T-helper 17 cell (primary cell): ENCODE data around the gene G0S2. TPM values are rescaled to one million over a fixed set of nuclear protein-coding genes. Genes with fewer than 3 reads are reported as not detected.
A peak's percentile ranks its signal among the peaks of the same experiment; 100 is the strongest.
"Not testable (repeated sequence)": the region's sequence is repeated elsewhere in the genome, so short reads cannot be mapped to it uniquely, and the experiment has no call there.

Experiments used
- ATAC-seq: fragments of 150-1000 bp; cut with Tn5 transposase; 2 replicates; pipeline ENCODE4 v1.10.0; 2021; ENCODE audit warnings: mild to moderate bottlenecking, moderate library complexity
- DNase-seq, 3 donors: peaks; one replicate each; pipeline versions ENCODE4 v3.0.0 to v3.0.0-alpha.2; 2020 to 2021
- H3K9me3 ChIP-seq: one replicate; pipeline ENCODE4 v1.7.0; 2013; ENCODE audit warnings: low read length, mild to moderate bottlenecking; ENCODE audit not compliant: control insufficient read depth, poor library complexity, severe bottlenecking
- H3K27ac Mint-ChIP-seq: one replicate; pipeline ENCODE4 v1.8.0; 2022; ENCODE audit warnings: mild to moderate bottlenecking, moderate library complexity, mixed read lengths
- H3K27me3 Mint-ChIP-seq: one replicate; pipeline ENCODE4 v1.8.0; 2022; ENCODE audit warnings: mixed read lengths
- H3K36me3 Mint-ChIP-seq: one replicate; pipeline ENCODE4 v1.8.0; 2022; ENCODE audit warnings: low read depth, mixed read lengths
- H3K4me1 Mint-ChIP-seq: one replicate; pipeline ENCODE4 v1.8.0; 2022; ENCODE audit warnings: mild to moderate bottlenecking, mixed read lengths
- H3K4me3 Mint-ChIP-seq: one replicate; pipeline ENCODE4 v1.8.0; 2022; ENCODE audit warnings: mild to moderate bottlenecking, moderate library complexity, mixed read lengths
- total RNA-seq, 4 donors: library from RNA in 2 of 4; stranded (reverse) in 2 of 4; gene quantifications; one replicate each; pipeline ENCODE4 v1.2.3 and lab custom pipeline; 2022 to 2026

G0S2 gene
- total RNA-seq, 2 donors from 2014 or later, result 6.6 to 13.5 TPM

DNA sequence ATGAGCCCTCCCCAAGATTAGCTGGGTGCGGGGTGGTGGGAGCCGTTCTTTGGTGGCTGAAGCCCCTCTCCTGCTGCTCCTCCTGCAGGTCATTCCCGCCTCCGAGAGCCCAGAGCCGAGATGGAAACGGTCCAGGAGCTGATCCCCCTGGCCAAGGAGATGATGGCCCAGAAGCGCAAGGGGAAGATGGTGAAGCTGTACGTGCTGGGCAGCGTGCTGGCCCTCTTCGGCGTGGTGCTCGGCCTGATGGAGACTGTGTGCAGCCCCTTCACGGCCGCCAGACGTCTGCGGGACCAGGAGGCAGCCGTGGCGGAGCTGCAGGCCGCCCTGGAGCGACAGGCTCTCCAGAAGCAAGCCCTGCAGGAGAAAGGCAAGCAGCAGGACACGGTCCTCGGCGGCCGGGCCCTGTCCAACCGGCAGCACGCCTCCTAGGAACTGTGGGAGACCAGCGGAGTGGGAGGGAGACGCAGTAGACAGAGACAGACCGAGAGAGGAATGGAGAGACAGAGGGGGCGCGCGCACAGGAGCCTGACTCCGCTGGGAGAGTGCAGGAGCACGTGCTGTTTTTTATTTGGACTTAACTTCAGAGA is 448 bp downstream of the G0S2 start:
- Mint-ChIP-seq H3K27me3 (peaks cover 7% of the 10 kb centered on the region), H3K4me1 (peaks cover 62% of the 10 kb centered on the region), H3K4me3 (peak overlapping the region; percentile 81), H3K27ac (peak overlapping the region; percentile 91), H3K36me3 (peaks cover 7% of the 10 kb centered on the region)
- ATAC-seq (peak; percentile 7), DNase-seq (no peak)
- H3K9me3 ChIP-seq, result no peaks in the 10 kb centered on the region

DNA sequence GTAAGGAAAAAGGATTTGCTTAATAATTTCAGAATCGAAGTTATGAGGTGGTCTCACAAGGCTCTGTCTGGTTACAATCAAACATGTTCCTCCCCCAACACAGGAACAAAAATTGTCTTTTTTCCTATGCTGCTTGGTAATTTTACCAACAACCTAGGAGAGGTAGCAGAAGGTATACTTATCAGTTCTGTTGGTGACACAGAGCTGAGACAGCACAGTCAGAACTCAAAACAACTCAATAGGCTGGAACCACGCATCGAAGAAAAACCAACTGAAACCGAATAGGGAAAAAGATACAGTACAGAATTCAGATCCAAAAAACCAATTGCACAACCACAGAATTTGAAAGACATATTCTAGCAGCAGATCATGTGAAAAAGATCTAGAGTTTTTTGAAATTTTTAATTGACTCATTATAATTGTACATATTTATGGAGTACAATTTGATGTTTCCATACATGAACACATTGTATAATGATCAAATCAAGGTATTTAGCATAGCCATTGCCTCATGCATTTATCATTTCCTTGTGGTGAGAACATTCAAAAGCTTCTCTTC is 3.8 kb downstream of the G0S2 start:
- no peak for DNase-seq
- Mint-ChIP-seq H3K27ac (no peak overlapping the region), H3K36me3 (peaks cover 7% of the 10 kb centered on the region), H3K4me1 (peaks cover 36% of the 10 kb centered on the region), H3K4me3 (peak overlapping the region; percentile 19), H3K27me3 (peaks cover 7% of the 10 kb centered on the region)
- H3K9me3 ChIP-seq, result no peaks in the 10 kb centered on the region
- ATAC-seq, result no peak

- Mint-ChIP-seq H3K4me1 (peaks cover 30% of the 10 kb centered on the region), H3K4me3 (peak overlapping the region; percentile 87), H3K27me3 (no peaks in the 10 kb centered on the region), H3K36me3 (no peaks in the 10 kb centered on the region), H3K27ac (peak overlapping the region; percentile 95)
- peak; percentile 90 for ATAC-seq
- no peaks in the 10 kb centered on the region for H3K9me3 ChIP-seq
- DNase-seq, result peak in 2 of 3 donors; percentile 12 to 15
Observed at GRCh38 chr1:209685821-209686220, 10.6 kb downstream of the G0S2 start.

DNA sequence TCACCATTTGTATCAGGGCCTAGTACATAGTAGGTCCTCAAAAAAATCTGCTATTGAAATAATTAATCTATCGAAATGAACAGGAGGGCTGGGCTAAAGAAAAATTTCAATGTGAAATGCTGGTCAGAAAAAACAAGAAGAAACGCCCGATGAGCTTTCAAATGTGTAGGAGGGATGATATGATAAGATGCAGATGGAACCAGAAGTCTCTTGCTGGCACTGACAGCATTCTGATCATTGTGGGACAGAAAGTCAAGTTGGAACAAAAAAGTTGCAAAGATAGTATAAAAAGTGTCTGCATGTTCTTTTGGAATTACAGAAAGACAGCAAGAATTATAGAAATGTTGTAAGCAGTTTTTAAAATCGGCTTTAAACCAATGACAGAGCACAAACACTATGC is 11.1 kb downstream of the G0S2 start:
- no peaks in the 10 kb centered on the region for H3K27me3 Mint-ChIP-seq
- peaks cover 30% of the 10 kb centered on the region for H3K4me1 Mint-ChIP-seq
- ATAC-seq, result peak; percentile 27

DNA sequence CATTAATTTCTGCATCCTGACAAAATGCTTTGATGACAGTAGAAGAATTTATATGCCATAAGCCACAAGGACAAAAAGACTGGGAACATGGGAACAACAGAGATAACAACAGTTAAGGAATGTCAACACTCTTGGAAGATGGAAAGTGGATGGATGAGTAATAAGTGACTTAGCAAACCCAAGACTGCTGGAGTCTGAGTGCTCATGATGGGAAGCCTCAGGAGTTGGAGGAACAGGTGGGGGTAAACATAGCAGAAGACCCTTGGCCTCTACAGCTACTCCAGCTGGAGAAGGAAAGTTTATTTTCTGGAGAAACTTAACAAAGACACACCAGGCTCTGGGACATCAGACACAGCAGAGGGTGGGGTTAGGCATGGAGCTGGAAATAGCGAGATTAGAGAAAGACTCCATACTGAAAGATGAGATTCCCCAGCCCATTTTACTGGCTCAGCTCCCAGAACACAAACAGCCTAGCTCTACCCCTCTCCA is 13.6 kb downstream of the G0S2 start:
- H3K9me3 ChIP-seq, result no peaks in the 10 kb centered on the region
- H3K4me1 Mint-ChIP-seq, result peaks cover 42% of the 10 kb centered on the region
- H3K36me3 Mint-ChIP-seq, result no peaks in the 10 kb centered on the region
- peaks cover 2% of the 10 kb centered on the region for H3K27me3 Mint-ChIP-seq
- no peak overlapping the region for H3K4me3 Mint-ChIP-seq
- DNase-seq (no peak), ATAC-seq (no peak)
- H3K27ac Mint-ChIP-seq, result no peak overlapping the region

More for the DNA sequence above, 11.1 kb downstream of the G0S2 start:
- Mint-ChIP-seq H3K36me3 (no peaks in the 10 kb centered on the region), H3K27ac (peak overlapping the region; percentile 95), H3K4me3 (peak overlapping the region; percentile 87)
- no peaks in the 10 kb centered on the region for H3K9me3 ChIP-seq
- DNase-seq, result no peak

GRCh38 chr1:209689477-209689876 is 14.3 kb downstream of the G0S2 start:
- H3K4me1 Mint-ChIP-seq, result peaks cover 42% of the 10 kb centered on the region
- H3K9me3 ChIP-seq, result no peaks in the 10 kb centered on the region
- H3K4me3 Mint-ChIP-seq, result no peak overlapping the region
- H3K27ac Mint-ChIP-seq, result no peak overlapping the region
- DNase-seq (no peak), ATAC-seq (no peak)
- peaks cover 4% of the 10 kb centered on the region for H3K27me3 Mint-ChIP-seq
- no peaks in the 10 kb centered on the region for H3K36me3 Mint-ChIP-seq

DNA sequence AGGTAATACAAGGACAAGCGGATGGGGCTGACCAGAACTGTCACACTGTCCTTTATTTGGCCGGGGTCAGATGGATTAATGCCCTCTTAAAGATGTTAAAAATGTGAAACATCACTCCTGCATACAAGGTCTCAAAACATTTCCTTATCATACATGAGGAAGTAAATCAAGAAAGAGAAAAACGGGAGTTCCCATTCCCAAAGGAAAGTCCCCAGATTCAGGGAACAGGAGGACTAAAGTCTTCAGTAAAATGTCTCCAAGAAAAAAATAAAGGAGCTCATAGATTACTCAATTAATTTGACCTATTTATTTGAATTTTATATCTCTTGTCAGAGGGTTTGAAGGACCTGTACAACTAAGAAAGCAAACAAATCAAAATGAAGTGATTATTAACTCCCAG is 16.0 kb downstream of the G0S2 start:
- DNase-seq, result no peak
- ATAC-seq, result no peak
- no peaks in the 10 kb centered on the region for H3K9me3 ChIP-seq
- Mint-ChIP-seq H3K27ac (peak overlapping the region; percentile 57), H3K4me3 (no peak overlapping the region), H3K4me1 (peaks cover 34% of the 10 kb centered on the region), H3K36me3 (no peaks in the 10 kb centered on the region), H3K27me3 (peaks cover 4% of the 10 kb centered on the region)

DNA sequence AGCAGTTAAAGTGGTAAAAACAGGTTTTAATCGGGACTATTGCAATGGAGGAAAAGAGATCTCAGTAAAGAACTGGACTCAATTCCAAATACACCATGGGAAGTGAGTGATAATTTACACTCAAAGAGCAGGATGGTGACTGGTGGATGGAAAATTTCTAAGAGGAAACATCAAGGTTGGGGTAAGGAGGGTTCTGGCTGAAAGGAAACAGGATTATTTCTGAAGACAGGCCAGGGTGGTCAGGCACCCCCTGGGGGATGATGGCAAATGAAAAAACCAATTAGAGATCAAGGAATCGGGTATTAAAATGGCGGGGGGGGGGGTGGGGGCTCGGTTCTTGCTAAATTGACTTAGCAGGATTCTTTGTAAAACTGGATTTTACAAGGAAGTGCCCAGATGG is 17.1 kb downstream of the G0S2 start:
- no peak for ATAC-seq
- no peak for DNase-seq
- peaks cover 4% of the 10 kb centered on the region for H3K27me3 Mint-ChIP-seq
- peaks cover 33% of the 10 kb centered on the region for H3K4me1 Mint-ChIP-seq
- H3K9me3 ChIP-seq, result no peaks in the 10 kb centered on the region
- H3K27ac Mint-ChIP-seq, result peak overlapping the region; percentile 45
- no peaks in the 10 kb centered on the region for H3K36me3 Mint-ChIP-seq
- H3K4me3 Mint-ChIP-seq, result peak overlapping the region; percentile 41

GRCh38 chr1:209692745-209693504 is 17.7 kb downstream of the G0S2 start:
- DNase-seq, result peak; percentile 42 to 67 (median 52)
- Mint-ChIP-seq H3K4me1 (peaks cover 30% of the 10 kb centered on the region), H3K27me3 (peaks cover 4% of the 10 kb centered on the region), H3K36me3 (no peaks in the 10 kb centered on the region), H3K4me3 (no peak overlapping the region), H3K27ac (peak overlapping the region; percentile 45)
- peak; percentile 64 for ATAC-seq
- H3K9me3 ChIP-seq, result no peaks in the 10 kb centered on the region

- no peak for DNase-seq
- Mint-ChIP-seq H3K27me3 (peaks cover 10% of the 10 kb centered on the region), H3K27ac (no peak overlapping the region), H3K4me3 (no peak overlapping the region), H3K4me1 (peaks cover 26% of the 10 kb centered on the region), H3K36me3 (peaks cover 2% of the 10 kb centered on the region)
- H3K9me3 ChIP-seq, result no peaks in the 10 kb centered on the region
- ATAC-seq, result no peak
Observed at GRCh38 chr1:209696673-209697072, 21.5 kb downstream of the G0S2 start.

GRCh38 chr1:209697126-209697525 is 21.9 kb downstream of the G0S2 start:
- peaks cover 2% of the 10 kb centered on the region for H3K36me3 Mint-ChIP-seq
- ATAC-seq (no peak), DNase-seq (no peak)
- H3K27ac Mint-ChIP-seq, result no peak overlapping the region
- H3K4me3 Mint-ChIP-seq, result no peak overlapping the region
- H3K9me3 ChIP-seq, result no peaks in the 10 kb centered on the region
- H3K27me3 Mint-ChIP-seq, result peaks cover 10% of the 10 kb centered on the region
- H3K4me1 Mint-ChIP-seq, result peaks cover 24% of the 10 kb centered on the region

DNA sequence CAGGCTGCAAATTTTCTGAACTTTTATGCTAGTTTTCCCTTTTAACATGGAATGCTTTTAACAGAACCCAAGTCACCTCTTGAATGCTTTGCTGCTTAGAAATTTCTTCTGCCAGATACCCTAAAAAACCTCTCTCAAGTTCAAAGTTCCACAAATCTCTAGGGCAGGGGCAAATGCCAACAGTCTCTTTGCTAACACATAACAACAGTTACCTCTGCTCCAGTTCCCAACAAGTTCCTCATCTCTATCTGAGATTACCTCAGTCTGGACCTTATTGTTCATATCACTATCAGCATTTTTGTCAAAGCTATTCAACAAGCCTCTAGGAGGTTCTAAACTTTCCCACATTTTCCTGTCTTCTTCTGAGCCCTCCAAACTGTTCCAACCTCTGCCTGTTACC is 25.5 kb downstream of the G0S2 start:
- peaks cover 10% of the 10 kb centered on the region for H3K4me1 Mint-ChIP-seq
- H3K27me3 Mint-ChIP-seq, H3K27ac Mint-ChIP-seq, H3K4me3 Mint-ChIP-seq, ATAC-seq, DNase-seq, H3K9me3 ChIP-seq, H3K36me3 Mint-ChIP-seq: not testable (repeated sequence)

- DNase-seq, result no peak
- H3K27me3 Mint-ChIP-seq, result peaks cover 6% of the 10 kb centered on the region
Observed at GRCh38 chr1:209702832-209703231, 27.6 kb downstream of the G0S2 start.

More at GRCh38 chr1:209702832-209703231, 27.6 kb downstream of the G0S2 start:
- Mint-ChIP-seq H3K27ac (no peak overlapping the region), H3K4me1 (no peaks in the 10 kb centered on the region), H3K36me3 (peaks cover 12% of the 10 kb centered on the region), H3K4me3 (no peak overlapping the region)
- H3K9me3 ChIP-seq, result no peaks in the 10 kb centered on the region
- ATAC-seq, result no peak
